Endothelial cell of umbilical vein (primary cell): ENCODE measurements around the gene ASAH2.

Source experiments
- JUN ChIP-seq: IDR thresholded peaks from 2 replicates; pipeline ENCODE4 v1.6.1; 2011; ENCODE audit warnings: borderline replicate concordance, low read depth; ENCODE audit not compliant: insufficient read length, insufficient read depth
- POLR2A ChIP-seq: IDR thresholded peaks from 2 replicates; pipeline ENCODE4 v1.6.1; 2012; ENCODE audit warnings: low read depth, mild to moderate bottlenecking, control low read depth, low read length
- TF ChIP-seq, protein P1 (sequence below), 2 donors: IDR thresholded peaks; 1 replicate in 1 of 2; 2 replicates in 1 of 2; pipeline ENCODE4 v1.5.1; 2011; ENCODE audit warnings: low read length in 2 of 2, mild to moderate bottlenecking in 2 of 2, moderate library complexity in 2 of 2, control low read depth in 1 of 2, inconsistent platforms in 1 of 2, low read depth in 1 of 2; ENCODE audit not compliant: insufficient read depth in 1 of 2; ENCODE audit errors: extremely low read depth in 1 of 2

DNA sequence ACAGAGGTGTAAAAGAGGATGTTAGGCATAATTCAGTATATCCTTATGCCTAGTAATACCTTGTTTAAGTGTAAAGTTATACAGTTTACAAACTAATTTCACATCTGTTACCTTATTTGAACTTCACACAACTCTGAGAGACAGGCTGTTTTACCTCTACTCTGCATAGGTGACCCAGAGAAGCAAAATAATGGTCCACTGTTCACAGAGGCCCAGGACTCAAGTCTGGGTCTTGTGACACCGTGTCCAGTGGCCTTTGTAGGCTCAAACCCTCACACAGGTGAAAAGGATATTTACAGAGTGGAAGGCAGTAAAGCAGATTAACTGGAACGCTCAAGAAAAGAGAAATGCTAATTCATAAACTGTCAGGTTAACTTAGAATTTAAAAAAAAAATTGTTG, 32.1 kb downstream of the ASAH2 start:
- TF ChIP-seq, protein P1, sequence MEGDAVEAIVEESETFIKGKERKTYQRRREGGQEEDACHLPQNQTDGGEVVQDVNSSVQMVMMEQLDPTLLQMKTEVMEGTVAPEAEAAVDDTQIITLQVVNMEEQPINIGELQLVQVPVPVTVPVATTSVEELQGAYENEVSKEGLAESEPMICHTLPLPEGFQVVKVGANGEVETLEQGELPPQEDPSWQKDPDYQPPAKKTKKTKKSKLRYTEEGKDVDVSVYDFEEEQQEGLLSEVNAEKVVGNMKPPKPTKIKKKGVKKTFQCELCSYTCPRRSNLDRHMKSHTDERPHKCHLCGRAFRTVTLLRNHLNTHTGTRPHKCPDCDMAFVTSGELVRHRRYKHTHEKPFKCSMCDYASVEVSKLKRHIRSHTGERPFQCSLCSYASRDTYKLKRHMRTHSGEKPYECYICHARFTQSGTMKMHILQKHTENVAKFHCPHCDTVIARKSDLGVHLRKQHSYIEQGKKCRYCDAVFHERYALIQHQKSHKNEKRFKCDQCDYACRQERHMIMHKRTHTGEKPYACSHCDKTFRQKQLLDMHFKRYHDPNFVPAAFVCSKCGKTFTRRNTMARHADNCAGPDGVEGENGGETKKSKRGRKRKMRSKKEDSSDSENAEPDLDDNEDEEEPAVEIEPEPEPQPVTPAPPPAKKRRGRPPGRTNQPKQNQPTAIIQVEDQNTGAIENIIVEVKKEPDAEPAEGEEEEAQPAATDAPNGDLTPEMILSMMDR (IDR thresholded peaks at IDR 0.05; ENCODE audit: extremely low read depth in 1 of 2, insufficient read depth in 1 of 2, low read depth in 1 of 2, low read length in 2 of 2): no peak
- TF ChIP-seq POLR2A (no peak), JUN (no peak)
